ENCODE results near the gene AGPS. TPM values are rescaled to one million over a fixed set of nuclear protein-coding genes. Genes with fewer than 3 reads are reported as not detected.

The AGPS gene
- total RNA-seq, 1 experiment from 2014 or later: 60.9 TPM

- Histone ChIP-seq H2BK20ac (ENCODE audit: low read depth, low read length, poor library complexity, severe bottlenecking) (no peak overlapping the region), H3K23me2 (ENCODE audit: insufficient read length, low read depth, low read length, poor library complexity, severe bottlenecking) (no peaks in the 10 kb centered on the region), H4K91ac (ENCODE audit: insufficient read length, low read depth, low read length) (no peak overlapping the region), H3K23ac (ENCODE audit: insufficient read length, low read depth, low read length) (no peak overlapping the region), H3K79me2 (ENCODE audit: insufficient read depth, low read length) (peaks cover 17% of the 10 kb centered on the region; the same call in 1 of the 2 replicates), H3K4ac (ENCODE audit: low read depth, low read length) (no peak overlapping the region), H3K56ac (ENCODE audit: insufficient read length, low read depth, low read length) (no peak overlapping the region), H4K20me1 (ENCODE audit: control insufficient read depth, insufficient read depth, insufficient read length) (no peaks in the 10 kb centered on the region), H3K4me2 (ENCODE audit: insufficient read depth, insufficient read length, low read length) (no peak overlapping the region), H2BK120ac (ENCODE audit: low read depth, low read length, poor library complexity, severe bottlenecking) (no peak overlapping the region), H3K9me3 (ENCODE audit: control insufficient read depth, low read depth, low read length) (no peaks in the 10 kb centered on the region), H2BK5ac (ENCODE audit: insufficient read length, low read length) (no peak overlapping the region), H3K27me3 (ENCODE audit: insufficient read depth, low read length) (no peaks in the 10 kb centered on the region), H2BK12ac (ENCODE audit: insufficient read length, low read depth, low read length) (no peak overlapping the region), H3K4me1 (ENCODE audit: insufficient read depth, low read length) (no peaks in the 10 kb centered on the region; the same call in 1 of the 2 replicates), H3K9ac (ENCODE audit: extremely low read depth, insufficient read length, low read length) (no peak overlapping the region), H2AK5ac (ENCODE audit: insufficient read length, low read length) (no peak overlapping the region), H3K79me1 (ENCODE audit: insufficient read depth, low read depth, low read length, poor library complexity, severe bottlenecking) (peaks cover 17% of the 10 kb centered on the region), H3K27ac (ENCODE audit: insufficient read length, low read depth, low read length) (no peak overlapping the region), H4K5ac (ENCODE audit: insufficient read length, low read depth, low read length) (no peak overlapping the region), H2AFZ (ENCODE audit: low read length) (no peak overlapping the region), H2BK15ac (ENCODE audit: low read depth, low read length) (no peak overlapping the region), H4K8ac (replicated peaks; ENCODE audit: insufficient read length, low read depth, low read length) (no peak overlapping the region), H3K14ac (ENCODE audit: insufficient read depth, low read length) (no peak overlapping the region), H3K18ac (ENCODE audit: insufficient read length, low read depth, low read length) (no peak overlapping the region), H3T11ph (ENCODE audit: low read length) (no peak overlapping the region)
- WGBS (ENCODE audit: extremely low coverage, insufficient read length, low lambda C conversion rate): no CpG with 5 or more reads among the region's 1 CpG
- Mint-ChIP-seq H3K27ac (peak overlapping the region in 1 of 3 experiments; percentile 41; a peak in 1 of 7 replicates), H3K36me3 (ENCODE audit: insufficient read depth in 1 of 3, low read depth in 3 of 3) (peaks cover 0 to 2% (median under 1%) of the 10 kb centered on the region in 3 experiments; a peak in 4 of 7 replicates), H3K27me3 (ENCODE audit: low read depth) (no peaks in the 10 kb centered on the region), H3K4me1 (peaks cover 9 to 10% of the 10 kb centered on the region in 2 experiments), H3K4me3 (no peak overlapping the region), H3K9me3 (no peaks in the 10 kb centered on the region)
- no peak for DNase-seq
- no peak for TF ChIP-seq CTCF (conservative IDR thresholded peaks at IDR 0.05)
Observed at GRCh38 chr2:177402096-177402495, 9.5 kb downstream of the AGPS start.
